Hindlimb muscle (tissue), 1 donor: Measurements from ENCODE around the gene TMEM229B. TPM values are rescaled to one million over a fixed set of nuclear protein-coding genes. Genes with fewer than 3 reads are reported as not detected.

Experiments used
- DNase-seq: peaks from one replicate; pipeline ENCODE4 v3.0.0-alpha.2; 2013
- polyA plus RNA-seq: library from polyadenylated mRNA; unstranded; fragments of 120-200 nt; gene quantifications from one replicate; pipeline ENCODE4 v1.2.1, GENCODE V29; 2013; ENCODE audit not compliant: insufficient read length

Gene TMEM229B
- polyA plus RNA-seq, 1 donor, result 0.31 TPM

DNA sequence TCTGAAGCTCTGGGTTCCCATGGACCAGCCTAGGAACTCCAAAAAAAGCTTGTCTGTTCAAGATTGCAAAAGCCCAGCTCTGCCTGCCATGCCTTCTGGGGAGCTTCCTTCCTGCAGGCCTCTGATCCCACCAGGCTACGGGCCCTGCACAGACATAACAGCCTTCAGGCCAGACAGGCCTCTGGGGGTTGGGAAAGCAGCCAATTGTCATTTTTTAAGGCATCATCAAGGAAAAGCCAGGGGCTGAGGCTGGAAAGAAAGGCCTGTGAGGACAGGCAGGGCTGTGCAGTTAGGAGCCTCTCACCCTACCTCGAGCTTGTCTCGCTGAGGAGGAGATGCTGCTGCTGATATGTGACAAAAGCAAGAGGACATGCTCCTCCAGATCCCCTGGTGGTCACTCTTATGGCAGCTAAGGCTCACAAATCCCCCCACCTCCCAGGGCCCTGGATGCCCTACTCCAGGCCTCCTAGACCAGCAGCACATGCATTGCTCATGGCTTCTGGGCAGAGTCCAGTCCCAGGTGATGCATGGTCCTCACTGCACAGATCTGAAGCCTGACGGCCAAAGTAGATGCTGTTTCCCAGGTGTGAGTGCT, 2.9 kb downstream of the TMEM229B start:
- no peak for DNase-seq

DNA sequence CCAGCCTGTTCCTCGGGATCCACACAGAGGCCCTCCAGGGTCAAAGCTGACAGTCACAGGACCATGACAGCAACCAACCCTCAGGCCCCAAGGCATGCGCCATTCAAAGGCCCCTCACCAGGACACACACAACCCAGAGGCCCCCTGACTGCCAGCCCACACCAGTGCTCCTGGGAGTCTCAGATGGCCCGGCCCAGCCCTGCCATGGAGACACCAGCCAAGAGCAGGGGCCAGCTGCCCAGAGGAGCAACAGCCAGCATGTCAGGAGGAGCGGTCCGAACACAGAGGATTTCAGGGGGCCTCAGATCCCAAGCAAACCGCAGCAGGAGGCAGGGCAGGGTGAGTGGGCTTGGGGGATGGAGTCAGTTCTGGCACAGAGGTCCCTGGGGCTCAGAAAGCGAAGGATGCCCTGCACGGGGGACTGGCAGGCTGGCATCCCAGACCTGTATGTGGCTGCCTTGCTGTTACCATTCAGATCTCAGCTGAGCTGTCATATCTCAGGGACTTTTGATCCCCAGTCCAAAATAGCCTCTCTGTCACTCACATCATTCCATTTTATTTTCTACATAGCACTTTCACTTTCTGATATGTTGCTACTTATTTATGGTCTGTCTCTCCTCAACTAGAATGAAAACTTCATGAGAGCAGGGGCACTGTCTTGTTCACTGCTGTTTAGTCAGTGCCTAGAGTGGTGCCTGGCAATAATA, 4.8 kb downstream of the TMEM229B start:
- DNase-seq, result no peak

DNA sequence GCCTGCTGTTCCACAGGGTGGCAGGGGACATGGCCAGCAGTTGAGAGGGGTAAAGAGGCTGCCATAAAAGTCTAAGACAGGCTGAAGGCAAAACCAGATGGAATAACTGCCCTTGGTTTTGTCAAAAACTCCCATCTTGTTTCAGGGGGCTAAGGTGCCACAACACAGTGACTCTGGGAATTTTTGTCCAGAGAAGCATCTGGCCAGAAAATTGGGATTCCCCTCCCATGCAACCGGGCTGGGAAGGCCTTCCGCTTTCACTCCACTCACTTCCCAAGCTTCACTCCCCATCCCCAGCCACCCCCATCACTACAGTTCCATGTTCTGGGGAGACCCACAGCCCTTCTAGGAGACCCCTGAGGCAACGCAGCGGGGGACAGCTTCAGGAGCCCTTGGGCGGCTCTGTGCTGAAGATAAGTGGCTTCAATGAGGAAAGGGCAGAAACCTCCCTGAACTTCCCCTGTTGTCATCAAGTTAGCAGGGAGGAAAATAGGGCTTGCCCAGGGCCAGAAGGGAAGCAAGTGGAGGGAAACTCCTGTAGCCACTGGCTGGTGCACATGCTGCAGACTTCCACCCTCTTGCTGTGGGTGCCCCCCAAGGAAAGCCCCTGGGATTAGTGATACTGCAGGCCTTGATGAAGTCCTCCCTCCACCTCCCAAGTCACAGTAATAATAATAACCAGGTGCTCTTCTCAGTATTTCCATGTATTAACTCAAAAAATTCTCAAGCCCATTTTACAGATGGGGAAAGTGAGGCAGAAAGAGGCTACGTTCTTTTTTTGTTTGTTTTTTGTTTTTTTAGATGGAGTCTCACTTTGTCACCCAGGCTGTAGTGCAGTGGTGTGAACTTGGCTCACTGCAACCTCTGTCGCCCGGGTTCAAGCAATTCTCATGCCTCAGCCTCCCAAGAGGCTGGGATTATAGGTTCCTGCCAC, 6.0 kb downstream of the TMEM229B start:
- DNase-seq, result no peak

DNA sequence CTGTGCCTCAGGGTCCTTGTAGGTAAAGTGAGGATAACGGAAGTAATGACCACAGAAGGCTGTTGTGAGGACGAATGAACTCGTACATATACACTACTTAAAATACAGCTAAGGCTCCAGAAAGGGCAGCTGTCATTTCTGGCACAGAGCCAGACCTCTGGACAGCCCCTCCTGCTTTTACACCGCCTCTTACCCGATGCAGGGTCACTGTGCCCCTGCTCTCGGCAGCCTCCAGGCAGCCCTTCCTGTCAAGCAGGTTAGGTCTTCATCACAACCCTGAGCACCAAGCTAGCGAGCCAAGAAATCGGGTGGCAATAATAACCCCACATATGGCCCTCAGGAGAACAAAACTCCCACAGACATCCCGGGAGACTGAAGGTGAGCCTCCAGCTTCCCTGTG, 8.5 kb downstream of the TMEM229B start:
- peak; percentile 20 for DNase-seq

DNA sequence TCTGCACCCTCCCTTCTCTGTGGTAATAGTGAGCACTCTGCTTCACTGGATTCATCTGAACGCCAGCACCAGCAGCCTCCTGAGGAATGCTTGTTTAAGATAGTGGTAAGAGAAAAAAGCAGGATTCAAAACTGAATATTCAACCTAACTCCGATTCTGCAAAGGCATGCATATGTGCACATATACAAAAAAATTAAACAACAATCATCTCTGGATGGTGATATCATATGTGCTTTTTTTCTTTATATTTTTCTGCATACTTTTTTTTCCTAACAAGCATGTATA, 9.8 kb downstream of the TMEM229B start:
- DNase-seq, result no peak

DNA sequence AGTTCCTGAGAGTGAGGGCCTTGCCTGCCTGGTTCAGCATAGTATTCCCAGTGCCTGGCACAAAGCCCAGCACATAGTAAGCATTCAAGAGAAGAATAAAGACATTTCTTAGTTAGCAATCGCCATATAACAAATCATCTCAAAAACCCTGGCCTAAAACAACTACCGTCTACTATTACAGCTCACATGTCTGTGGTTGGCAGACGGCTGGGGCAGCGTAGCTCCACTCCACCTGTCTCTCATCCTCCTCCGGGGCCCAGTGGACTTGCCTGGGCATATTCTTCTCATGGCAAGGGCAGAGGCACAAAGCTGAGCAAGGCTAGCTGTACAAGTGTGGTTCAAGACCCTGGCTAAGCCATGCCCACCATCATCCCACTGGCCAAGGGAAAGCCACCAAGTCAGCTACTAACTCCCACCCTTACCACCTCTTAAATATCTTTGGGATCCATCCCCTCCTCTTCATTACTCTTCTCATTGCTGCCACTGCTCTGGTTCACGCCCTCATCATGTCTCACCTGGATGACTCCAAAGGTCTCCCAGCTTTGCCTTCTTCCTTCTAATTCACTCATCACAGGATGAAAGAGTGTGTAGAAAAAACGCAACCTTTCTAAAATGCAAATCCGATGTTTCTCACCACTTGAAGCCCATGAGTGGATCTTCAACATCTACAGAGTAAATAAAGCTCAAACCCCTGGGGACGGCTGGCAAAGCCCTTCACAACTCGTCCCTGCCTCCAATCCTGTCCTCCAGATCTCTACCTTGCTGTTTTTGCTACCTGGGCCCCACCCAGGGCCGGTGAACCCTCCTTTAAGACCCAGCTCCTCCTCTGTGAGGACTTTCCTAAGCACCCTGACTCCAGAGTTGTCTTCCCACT, 10.4 kb downstream of the TMEM229B start:
- DNase-seq, result no peak

DNA sequence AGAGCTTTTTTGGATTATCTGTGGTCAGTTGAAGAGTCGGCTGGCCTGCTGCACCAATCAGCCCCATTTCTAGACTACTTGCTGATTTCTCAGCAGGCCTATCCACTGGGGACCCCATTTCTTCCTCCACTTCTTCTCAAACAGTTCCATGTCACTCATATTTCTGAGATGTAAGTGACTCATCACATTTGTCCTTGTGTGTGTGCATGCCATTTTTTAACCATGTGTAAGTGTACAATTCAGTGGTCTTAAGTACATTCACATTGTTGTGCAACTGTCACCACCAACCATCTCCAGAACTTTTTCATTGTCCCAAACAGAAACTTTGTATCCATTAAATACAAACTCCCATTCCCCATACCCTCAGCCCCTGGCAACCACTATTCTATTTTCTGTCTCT, 14.2 kb downstream of the TMEM229B start:
- no peak for DNase-seq

DNA sequence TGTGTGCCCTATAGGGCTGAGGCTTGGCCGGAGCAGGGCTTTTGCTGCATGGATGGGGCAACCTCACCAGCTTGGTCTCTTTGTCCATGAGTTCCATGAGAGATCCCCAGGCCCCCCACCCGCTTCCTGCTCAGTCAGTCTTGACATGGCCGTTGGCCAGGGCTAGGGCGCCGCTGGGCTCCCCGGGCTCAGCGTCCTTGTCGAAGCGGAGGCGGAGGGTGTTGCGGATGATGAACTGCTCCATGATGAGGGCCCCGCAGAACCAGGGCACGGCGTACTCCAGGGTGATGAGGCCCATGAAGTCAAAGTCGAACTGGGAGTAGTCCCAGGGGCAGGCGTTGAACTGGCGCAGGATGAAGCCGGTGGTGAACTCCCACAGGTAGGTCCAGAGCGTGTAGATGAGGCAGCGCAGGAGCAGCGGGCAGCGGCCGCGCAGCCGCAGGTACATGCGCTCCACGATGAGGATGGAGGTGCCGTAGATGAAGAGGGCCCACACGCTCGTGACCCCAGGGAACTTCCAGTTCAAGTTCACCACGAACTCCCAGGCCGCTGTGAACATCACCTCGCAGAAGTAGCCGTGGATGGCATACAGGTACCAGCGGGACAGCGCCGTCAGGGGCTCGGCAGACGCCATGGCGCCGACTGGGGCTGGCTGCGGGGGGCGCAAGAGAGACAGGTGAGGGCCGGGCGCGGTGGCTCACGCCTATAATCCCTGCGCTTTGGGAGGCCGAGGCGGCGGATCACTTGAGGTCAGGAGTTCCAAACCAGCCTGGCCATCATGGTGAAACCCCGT, 15.0 kb downstream of the TMEM229B start:
- DNase-seq, result no peak

DNA sequence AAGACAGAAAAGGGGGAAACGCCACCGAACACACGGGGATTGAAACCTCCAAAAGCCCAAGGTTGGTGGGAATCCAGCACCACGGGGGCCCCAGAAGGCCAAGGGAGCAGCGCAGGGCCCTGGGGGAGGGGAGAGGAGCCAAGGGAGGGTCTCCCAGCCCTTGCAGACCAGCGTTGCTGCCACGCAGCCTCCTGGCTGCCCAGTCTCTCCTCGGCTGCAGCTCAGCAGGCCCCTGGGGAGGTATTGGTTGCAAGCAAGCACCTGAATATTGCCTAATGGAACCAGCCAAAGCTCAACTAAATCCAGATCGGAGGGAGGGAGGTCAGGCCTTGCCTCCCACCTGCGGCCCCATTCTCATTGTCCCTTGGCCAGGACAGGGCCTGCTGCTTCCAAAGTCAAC, 15.8 kb downstream of the TMEM229B start:
- no peak for DNase-seq

DNA sequence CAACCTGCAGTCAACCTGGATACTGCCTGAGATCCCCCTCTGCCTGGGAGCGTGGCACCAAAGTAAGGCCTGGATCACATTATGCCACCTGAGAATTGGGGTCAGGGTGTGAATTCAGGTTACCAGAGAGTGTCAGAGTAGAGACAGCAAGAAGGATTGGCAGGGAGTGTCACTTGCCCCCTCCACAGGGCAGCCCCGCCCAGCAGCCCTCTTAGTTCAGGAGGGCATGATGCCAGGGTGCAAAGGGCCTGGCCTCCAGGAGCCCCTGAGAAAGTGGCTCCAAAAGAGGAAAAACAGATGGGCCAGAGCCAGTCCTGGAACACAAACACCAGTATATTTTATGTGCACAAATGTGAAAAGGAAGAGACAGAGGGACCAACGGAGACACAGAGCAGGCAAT, 18.6 kb downstream of the TMEM229B start:
- no peak for DNase-seq

DNA sequence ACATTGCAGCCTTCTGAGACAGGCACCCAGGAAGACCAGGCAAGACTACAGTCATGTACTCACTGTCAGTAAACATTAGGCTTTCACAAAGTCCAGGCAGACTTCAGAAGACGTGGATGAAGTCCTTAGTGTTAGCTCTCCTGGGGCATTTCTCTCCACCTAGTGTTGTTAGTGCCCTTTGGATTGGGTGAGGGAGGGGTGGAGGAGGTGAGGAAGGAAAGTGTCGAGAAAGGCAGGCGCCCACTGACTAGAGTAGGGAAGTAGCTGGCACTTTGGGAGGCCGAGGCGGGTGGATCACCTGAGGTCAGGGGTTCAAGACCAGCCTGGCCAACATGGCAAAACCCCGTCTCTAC, 20.2 kb downstream of the TMEM229B start:
- DNase-seq, result no peak

DNA sequence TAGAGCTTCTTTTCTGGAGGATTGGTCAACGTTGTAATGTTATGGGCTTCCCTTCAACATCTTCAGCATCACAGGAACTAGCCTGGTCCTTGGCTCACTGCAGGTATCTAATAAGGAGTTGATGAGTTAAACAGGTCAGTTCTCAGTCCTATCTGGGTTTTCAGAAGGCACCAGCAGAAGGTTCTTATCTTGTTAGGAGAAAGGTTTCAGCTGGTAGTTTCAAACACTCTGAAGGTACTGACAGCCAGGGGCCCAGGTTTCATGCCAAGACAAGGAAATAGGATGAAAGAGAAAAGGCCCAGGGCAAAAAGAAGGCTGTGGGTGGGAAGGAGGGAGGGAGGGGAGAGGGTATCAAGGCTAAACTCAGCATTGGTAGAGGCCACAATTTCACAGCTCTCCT, 21.4 kb downstream of the TMEM229B start:
- no peak for DNase-seq

DNA sequence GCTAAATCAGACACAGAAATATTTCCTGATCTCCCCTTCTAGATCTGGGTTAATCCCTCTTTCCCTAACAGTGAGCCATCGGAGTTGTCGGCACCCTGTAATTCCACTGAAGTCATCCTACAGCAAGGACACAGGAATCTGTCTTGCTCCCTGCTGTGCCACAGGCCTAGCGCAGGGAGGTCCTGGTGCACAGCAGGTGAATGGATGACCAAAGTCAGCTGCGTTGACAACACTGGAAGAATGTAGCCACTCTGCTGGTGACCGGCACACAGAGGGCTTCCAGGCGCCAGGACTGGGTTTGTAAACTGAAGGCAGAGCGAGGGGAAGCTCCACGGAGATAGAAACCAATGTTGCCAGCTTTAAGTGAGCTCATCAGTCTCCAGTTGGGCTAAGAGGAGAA, 23.6 kb downstream of the TMEM229B start:
- DNase-seq, result no peak

DNA sequence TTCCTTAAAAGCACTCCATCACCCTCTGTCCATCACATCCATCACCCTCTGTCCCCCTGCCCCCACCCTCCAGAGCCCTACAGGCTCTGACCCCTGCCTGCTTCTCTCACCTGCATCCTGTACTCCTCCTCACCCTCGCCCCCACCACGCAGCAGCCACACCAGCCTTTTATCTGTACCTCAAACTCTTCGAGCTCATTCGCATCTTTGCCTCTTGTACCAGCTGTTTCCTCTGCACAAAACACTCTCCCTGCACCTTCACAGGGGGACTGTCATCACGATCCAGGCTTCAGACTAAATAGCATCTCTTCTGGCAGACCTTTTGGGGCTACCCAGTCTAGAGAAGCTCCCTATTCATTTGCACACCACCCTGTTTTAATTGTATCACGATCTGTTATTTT, 24.1 kb downstream of the TMEM229B start:
- DNase-seq, result no peak

DNA sequence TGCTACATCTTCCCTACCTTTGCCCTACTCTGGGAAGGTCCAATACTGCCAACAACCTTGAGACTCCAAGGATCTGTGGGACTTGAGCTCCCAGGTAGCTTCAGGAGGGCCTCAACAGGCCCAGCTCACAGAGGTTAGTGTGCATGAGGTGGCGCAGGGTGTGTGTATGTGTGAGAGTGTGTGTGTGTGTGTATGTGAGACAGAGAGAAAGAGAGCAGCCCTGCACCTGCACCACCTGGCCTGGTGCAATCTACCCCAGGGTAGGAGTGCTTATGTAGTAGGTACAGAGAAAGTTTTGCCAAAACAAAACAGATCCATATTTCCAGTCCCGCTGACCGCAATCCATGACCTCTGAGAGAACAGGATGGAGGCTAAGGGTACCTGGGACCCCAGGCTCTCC, 24.6 kb downstream of the TMEM229B start:
- no peak for DNase-seq

DNA sequence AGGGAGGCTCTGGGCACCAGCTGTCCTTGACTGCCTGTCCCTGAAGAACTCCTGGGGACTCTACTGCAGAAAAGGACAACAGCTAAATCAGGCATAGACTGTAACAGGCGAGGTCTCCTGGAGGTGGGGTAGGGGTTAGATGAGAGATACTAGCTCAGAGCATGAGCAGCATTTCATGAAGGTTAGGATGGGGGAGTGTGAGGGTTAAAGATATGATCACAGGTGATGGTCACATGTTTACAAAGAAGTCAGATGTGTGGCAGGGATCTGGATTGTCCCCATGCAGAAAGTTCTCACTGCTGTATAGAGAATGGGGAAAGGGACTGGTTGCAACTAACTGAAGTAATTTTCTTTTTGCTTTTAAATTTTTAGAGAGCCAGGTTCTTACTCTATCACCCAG, 26.5 kb downstream of the TMEM229B start:
- DNase-seq, result no peak

DNA sequence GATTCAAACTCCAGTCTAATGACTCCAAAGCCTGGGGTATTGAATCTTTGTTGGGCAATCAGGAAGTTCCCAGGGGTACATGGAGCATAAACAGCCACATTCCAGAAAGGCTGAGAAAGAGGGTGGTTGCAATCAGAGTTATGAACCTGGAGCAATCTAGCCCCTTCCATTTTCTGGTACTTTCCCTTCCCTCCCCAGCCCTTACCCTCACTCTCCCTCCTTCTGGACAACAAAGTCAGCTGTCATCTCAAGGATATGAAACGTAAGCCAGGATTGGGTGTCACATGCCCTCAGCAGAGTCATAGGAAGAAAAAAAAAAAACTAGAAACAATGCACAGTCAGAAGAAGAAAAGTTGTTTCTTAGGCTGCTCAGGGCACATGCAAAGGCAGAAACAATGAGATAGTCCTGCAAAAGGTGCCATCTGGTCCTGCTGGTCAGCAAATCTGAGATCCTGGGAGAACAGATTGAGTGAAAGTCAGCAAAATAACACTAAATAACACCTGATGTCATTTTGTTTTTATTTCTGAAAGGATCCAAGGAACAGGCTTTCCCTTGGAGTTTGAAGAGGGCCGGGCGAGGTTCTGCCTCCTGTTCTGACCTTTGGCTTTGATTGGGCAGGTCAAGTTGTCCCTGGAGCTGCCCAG, 27.1 kb downstream of the TMEM229B start:
- DNase-seq, result no peak

DNA sequence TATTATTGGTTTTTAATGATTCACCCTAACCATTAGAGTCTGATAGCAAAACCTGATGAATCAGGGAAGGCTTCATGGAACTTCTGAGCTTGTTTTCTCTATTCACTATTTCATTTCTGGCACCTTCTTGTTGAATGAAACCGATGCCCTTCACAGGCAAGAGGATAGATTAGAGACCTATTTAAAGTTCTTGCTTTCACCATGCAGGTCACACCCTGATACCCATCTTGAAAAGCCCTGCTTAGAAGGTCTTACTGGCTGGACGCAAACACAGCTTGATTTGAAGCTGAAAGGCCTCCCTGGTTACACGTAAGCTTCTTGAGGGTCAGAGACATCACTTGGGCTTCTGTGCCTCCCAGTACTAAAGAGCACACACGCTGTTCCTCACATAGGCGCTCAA, 29.2 kb downstream of the TMEM229B start:
- no peak for DNase-seq

DNA sequence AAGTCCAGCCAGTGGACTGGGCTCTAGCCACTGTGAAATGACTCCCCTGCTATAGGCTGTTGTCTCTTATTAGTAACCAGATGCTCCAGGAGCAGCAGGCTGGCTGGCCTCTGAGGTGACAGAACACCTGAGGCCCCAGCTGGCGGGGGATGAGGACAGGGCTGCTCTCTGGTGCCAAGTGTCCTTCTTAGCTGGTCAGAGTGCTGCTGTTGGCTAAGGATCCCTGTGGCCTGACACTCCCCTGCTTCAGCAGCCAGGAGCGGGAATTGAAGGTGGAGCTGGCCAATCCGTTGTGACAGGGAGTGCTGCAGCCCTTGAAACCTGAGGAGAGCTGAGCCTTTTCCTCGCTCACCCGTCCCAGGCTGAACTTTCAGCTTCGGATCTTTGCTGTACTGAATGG, 30.7 kb downstream of the TMEM229B start:
- DNase-seq, result peak; percentile 7

DNA sequence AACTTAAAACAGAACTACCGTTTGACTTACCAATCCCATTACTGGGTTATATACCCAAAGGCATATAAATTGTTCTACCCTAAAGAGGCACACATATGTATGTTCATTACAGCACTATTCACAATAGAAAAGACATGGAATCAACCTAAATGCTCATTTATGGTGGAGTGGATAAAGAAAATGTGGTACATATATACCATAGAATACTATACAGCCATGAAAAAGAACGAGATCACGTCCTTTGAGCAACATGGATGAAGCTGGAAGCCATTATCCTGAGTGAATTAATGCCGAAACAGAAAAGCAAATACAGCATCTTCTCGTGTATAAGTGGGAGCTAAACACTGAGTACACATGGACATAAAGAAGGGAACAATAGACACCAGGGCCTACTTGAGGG, 31.8 kb downstream of the TMEM229B start:
- DNase-seq, result no peak

DNA sequence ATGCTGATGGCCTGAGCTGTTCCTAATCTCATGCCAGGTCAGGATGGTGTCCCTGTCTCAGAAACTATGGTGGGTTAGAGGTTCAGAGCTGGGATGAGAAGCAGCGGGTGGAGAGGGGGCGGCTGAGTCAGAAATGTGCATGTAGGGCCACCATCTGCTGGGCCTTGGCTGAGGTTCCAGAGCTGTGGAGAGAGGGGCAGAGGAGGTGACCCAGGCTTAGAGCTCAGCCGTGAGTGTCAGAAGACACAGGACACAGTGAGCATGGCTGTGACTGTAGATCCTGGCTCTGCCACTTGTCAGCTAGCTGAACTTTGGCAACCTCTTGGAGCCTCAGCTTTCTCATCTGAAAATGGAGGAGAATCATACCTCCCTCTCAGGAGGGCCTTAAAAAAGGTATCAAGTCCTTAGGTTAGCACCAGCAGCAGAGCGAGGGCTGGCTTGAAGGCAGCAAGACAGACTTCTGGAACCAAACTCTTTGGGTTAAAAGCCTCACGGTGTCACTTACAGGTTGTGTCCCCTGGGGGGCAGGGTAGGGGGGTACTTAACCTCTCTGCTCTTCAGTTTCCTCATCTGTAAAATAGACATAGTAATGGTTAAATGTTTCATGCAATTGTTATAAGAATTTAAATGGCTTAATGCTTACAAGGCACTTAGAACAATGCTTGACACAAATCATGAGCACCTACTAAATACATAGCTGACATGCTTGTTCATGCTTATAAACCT, 34.8 kb downstream of the TMEM229B start:
- DNase-seq, result no peak
